ENCODE results near the gene ZMIZ1.

ZMIZ1 gene

DNA sequence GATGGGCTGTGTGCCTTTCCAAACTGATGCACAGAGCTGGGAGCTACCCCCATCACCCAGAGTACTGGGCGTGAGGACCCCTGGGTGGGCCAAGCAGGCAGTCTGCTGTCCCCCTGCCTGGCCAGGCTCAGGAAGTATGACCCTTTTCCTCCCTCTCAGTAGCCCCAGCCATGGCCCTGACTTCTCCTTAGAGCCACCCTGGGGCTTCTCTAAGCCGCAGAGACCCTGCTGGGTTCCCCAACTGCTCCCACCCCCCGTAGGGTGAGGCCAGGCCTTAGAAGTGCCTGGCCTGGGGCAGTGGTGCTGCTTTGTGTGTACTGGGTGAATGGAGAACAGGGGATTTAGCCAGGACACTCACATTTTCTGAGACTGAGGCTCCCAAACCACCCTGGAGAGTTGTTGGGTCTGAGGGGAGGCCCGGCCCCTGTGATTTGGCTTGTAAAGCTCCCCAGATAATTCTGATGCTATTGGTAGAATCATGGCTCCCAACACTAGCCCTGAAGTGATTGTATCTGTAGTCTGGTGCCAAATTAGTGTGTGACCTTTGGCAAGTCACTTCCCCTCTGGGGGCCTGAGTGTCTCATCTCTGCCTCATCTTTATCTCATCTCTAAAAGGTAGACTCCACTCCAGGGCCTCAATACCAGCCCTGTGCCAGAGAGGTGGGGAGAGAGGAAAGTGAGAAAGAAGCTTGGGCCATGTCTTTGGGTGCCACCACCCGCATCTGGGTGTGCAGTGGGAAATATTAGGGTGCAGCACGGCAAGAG is 178.8 kb downstream of the ZMIZ1 start:
- no peak for DNase-seq (ENCODE audit: low read depth in 3 of 3)

GRCh38 chr10:79248341-79249185 is 179.8 kb downstream of the ZMIZ1 start:
- no peak for DNase-seq (ENCODE audit: low read depth in 3 of 3)

- DNase-seq (ENCODE audit: low read depth in 3 of 3), result no peak
Observed at GRCh38 chr10:79249186-79250121, 180.7 kb downstream of the ZMIZ1 start.

DNA sequence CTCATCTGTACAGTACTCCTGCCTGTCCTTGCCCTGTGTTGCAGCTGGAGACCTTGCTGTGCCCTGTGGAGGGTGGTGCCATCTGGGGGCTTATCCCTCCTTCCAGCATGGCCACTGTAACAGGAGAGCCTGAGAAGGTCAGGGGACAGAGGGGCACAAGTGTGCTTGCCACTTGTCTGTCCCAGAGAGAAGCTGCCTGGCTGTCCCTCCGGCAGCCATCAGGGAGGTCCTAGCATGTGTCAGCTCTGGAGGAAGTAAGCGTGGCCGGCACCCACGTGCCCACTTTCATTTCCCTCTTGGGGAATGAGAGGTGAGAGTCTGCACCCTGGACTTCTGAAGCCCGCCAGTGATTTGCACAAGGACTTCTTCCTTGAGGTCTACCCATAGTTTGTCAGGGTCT is 181.5 kb downstream of the ZMIZ1 start:
- no peak for DNase-seq (ENCODE audit: low read depth in 3 of 3)

GRCh38 chr10:79252450-79252849 is 183.7 kb downstream of the ZMIZ1 start:
- no peak for DNase-seq (ENCODE audit: low read depth in 3 of 3)

- DNase-seq (ENCODE audit: low read depth in 3 of 3), result no peak
Observed at GRCh38 chr10:79252971-79253370, 184.2 kb downstream of the ZMIZ1 start.

- no peak for DNase-seq (ENCODE audit: low read depth in 3 of 3)
Observed at GRCh38 chr10:79253704-79254103, 184.9 kb downstream of the ZMIZ1 start.

GRCh38 chr10:79254333-79255006 is 185.7 kb downstream of the ZMIZ1 start:
- DNase-seq (ENCODE audit: low read depth in 3 of 3), result no peak

DNA sequence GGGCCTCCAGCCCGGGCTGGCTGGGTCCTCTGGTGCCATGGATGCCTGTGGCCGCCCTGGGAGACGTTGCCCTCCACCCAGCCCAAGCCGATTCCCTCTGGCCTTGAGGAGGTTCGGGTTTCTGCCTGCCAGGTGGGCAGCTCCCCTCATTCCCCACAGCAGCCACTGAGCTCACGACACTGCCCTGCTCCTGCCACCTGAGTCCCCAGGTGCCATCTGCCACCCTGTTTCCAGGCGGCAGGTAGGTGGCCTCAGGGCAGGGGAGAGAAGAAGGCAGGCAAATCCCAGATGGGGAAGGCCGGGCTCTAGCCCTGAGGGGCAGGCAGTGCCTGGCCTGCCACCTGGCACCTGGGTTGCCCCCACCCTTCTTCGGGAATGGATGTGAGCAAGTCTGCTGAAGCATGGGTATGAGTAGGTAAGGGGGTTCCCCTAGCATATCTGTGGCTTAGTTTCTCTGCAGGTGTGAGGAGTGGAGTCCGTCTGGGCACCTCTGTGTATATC is 186.3 kb downstream of the ZMIZ1 start:
- DNase-seq (ENCODE audit: low read depth in 3 of 3), result no peak

- no peak for DNase-seq (ENCODE audit: low read depth in 3 of 3)
Observed at GRCh38 chr10:79256264-79256806, 187.6 kb downstream of the ZMIZ1 start.

- no peak for DNase-seq (ENCODE audit: low read depth in 3 of 3)
Observed at GRCh38 chr10:79258894-79259293, 190.1 kb downstream of the ZMIZ1 start.

GRCh38 chr10:79259834-79260233 is 191.1 kb downstream of the ZMIZ1 start:
- no peak for DNase-seq (ENCODE audit: low read depth in 3 of 3)

DNA sequence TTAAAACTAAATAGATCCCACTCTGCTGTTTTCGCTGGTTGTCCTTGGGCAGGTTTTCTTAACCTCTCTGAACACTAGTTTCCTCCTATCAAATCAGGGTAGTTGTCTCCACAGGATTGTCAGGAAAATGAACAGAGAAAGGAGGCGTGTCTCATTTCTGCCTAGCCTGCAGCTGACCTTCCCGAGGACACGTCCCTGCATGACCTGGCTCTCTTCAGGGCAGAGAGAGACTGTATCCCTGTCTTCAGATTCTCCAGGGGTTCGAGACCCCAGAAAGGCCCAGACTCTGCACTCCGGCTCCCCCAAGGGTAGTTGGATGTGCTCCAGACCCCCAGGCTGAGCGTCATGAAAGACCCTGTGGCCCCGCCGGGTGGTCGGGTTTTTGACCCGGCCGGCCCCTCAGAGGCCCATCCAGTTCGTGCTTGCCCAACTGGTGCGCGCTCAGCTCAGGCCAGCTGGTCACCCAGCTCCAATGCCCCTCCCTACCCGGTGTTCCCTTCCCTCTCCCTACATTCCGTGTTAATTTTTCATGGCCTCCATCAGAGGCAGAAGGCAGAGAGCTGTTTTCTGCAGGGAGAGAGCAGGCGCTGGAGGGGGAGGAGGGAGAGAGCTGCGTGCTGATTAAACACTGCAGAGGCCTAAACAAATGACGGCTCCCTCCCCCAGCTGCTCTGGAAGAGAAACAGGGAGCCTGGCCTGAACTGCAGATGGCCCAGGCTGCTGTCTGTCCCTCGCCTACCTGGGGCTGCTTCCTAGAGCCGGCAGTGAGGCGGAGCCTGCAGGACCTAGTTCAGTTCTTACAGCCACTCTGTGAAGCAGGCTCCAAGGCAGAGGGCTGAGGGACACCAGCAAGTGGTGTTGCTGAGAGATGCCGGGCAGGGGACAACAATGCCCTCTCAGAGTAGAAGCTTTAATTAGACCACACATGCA is 192.3 kb downstream of the ZMIZ1 start:
- DNase-seq (ENCODE audit: low read depth in 3 of 3), result no peak

- DNase-seq (ENCODE audit: low read depth in 3 of 3), result no peak
Observed at GRCh38 chr10:79262131-79262530, 193.4 kb downstream of the ZMIZ1 start.

DNA sequence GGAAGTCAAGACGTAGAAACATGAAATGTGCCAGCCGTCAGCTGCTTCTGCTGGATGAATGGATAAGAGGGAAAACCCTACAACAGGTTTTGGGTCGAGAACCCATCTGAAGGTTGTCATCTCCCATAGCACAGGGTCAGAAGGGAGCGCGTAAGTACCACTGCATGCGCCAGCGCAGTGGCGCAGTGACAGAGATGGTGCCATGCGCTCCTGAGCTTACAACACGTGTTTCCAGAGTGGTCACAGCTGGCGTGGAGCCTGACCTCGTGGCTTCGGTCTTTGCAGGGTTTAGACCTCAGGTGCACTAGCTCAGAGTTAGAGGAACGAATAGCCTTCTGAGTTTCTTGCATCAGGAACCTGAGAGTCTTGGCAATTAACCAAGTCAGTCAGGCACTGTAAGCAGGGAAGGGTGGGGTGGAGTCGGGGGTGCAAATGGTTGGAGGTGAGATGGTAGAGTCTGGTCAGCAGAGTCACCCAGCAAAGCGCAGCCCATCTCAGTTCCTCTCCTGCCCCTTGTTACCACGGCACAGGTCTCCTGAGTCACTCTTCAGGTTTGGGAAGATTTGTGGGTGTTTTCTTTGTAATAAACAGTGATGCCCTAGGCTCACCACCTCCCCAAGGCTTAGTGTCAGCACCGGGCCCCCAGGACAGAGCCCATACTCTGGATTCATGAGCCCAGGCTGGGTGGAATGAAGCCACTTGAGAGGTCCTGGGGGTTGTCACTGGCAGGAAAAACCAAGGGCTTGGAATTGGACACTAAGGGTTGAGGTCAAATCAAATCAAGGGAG is 194.4 kb downstream of the ZMIZ1 start:
- no peak for DNase-seq (ENCODE audit: low read depth in 3 of 3)

DNA sequence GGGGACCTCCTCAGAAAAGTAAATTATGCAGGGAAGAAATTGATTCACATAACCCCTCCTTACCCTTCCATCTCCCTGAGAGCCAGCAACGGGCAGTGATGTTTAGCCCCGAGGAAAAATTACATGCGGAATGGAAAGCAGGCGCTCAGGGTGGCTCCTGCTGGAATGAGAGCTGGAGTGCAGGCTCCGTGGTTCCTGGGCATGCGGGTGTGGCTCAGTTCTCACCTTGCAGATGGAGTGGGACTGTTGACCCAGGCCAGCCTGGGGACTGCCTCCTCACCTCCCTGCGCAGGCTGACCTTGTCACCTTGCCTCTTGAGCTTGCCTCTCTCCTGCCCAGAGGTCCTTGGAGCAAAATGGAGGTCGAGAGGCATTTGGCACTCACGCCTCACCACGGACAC is 195.2 kb downstream of the ZMIZ1 start:
- DNase-seq (ENCODE audit: low read depth in 3 of 3), result no peak

DNA sequence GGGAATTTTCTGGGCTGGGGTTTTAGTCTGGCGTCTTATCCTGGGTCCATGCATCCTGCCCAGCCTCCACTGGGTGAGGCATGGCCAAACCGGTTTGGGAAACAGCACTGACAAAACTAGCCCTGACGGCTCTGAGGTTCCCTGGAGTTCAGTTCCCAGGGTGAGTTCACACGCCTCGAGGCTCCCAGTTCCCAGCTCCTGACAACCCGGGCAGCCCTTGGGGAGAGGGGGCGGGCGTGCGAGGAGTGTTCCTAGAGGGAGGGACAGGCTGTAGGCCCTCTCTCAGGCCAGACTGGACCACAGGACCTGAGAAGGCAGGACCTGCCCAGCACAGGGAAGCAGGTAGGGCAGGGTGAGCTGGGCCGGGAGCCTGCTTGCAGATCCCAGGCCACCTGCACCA is 196.2 kb downstream of the ZMIZ1 start:
- DNase-seq (ENCODE audit: low read depth in 3 of 3), result no peak

- DNase-seq (ENCODE audit: low read depth in 3 of 3), result no peak
Observed at GRCh38 chr10:79266084-79266483, 197.3 kb downstream of the ZMIZ1 start.

Data from stimulated activated CD4-positive, alpha-beta T cell treated with anti-CD3 and anti-CD28 coated beads, TNF-alpha, amount 100 ng/mL, for 48 hours (primary cell).